ENCODE data around the gene GOLGA8N.

GOLGA8N gene

DNA sequence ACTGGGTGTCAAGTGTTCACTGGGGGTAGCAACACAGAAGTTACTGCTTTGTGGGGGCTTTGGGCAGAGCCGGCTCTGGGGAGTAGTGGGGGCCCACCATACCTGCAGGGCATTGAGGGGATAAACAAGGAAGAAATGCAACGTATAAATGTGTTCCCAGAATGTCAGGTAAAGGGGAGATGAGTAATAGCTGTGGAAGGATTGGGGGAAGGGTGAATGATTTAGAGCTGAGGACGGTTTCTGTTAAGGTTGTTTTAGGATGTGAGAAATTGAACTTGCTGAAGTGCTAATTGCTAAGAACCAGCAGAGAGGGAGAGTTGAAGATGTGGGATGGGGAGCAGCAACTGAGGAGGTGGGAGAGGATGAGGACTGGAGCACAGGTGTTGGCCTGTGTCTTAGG lies 58.9 kb downstream of the GOLGA8N start:
- no peak for DNase-seq

DNA sequence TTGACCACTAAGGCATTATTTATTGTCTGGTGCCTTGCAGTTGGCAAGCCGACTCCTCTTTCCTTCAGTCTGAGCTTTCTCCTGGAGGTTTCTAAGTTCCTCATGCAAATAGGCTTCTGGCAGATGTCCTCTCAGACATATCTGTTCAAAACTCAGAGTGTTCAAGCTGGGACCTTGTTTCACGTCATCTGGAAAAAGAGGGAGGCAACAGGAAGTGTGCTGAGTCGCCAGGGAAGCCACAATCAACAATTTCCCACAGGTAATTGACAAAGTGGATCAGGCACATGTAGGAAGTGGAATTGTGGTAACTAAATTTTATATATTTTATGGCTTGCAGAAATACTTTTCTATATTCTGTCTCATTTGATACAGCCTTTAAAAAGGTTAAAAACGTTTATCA lies 62.8 kb downstream of the GOLGA8N start:
- no peak for DNase-seq

- no peak for DNase-seq
Measured at GRCh38 chr15:32656496-32656895, 63.2 kb downstream of the GOLGA8N start.

All from activated naive CD4-positive, alpha-beta T cell (primary cell).